PC-3 (cell line): ENCODE results near the gene MLYCD. TPM values are rescaled to one million over a fixed set of nuclear protein-coding genes. Genes with fewer than 3 reads are reported as not detected.

Experiments used
- ATAC-seq: fragments of 200-7000 bp; cut with Tn5 transposase; 2 replicates; pipeline ENCODE4 v1.9.1; 2020; ENCODE audit warnings: mild to moderate bottlenecking, moderate library complexity
- BruUV-seq: library from RNA; stranded (reverse); fragments of 400-500 nt; replicated peaks from 2 replicates; lab custom pipeline; 2021; lab: Mats Ljungman, UMichigan
- CTCF ChIA-PET: fragments of 300-600 bp; sonication (Branson Sonifier 250); formaldehyde crosslinking; loops from one replicate; lab custom pipeline; 2022; ENCODE audit warnings: antibody characterized with exemption; lab: Charles Lee
- POLR2A ChIA-PET: fragments of 300-600 bp; sonication (Branson Sonifier 250); formaldehyde crosslinking; loops from one replicate; lab custom pipeline; 2022; ENCODE audit warnings: antibody characterized with exemption; ENCODE audit not compliant: unreplicated experiment; lab: Charles Lee
- DNase-seq: peaks from one replicate; pipeline ENCODE4 v3.0.0-alpha.2; 2015
- H2AFZ ChIP-seq: fragments of 300-600 bp; sonication (generic); 2 replicates; pipeline ENCODE4 v1.6.0; 2016; ENCODE audit warnings: antibody characterized with exemption, low read length
- H3F3A ChIP-seq: fragments of 300-600 bp; sonication (generic); one replicate; pipeline ENCODE4 v1.6.0; 2017; ENCODE audit warnings: antibody characterized with exemption, low read length, control low read depth, mild to moderate bottlenecking; ENCODE audit not compliant: unreplicated experiment
- H3K27ac ChIP-seq: fragments of 300-600 bp; sonication (generic); 2 replicates; pipeline ENCODE4 v1.5.1; 2016; ENCODE audit warnings: mild to moderate bottlenecking, low read length
- H3K27me3 ChIP-seq: fragments of 300-600 bp; sonication (generic); 2 replicates; pipeline ENCODE4 v1.6.1; 2016; ENCODE audit warnings: low read length, mixed read lengths
- H3K36me3 ChIP-seq: fragments of 300-600 bp; sonication (generic); 2 replicates; pipeline ENCODE4 v1.6.1; 2016; ENCODE audit warnings: low read depth, mixed run types, low read length, mixed read lengths
- H3K4me1 ChIP-seq: fragments of 300-600 bp; sonication (generic); 2 replicates; pipeline ENCODE4 v1.5.1; 2016; ENCODE audit warnings: low read length; ENCODE audit not compliant: insufficient read depth
- H3K4me2 ChIP-seq: fragments of 300-600 bp; sonication (generic); 2 replicates; pipeline ENCODE4 v1.6.0; 2016; ENCODE audit warnings: low read length
- H3K4me3 ChIP-seq: fragments of 300-600 bp; sonication (generic); 2 replicates; pipeline ENCODE4 v1.5.1; 2016; ENCODE audit warnings: mild to moderate bottlenecking, low read length, mixed read lengths
- H3K79me2 ChIP-seq: fragments of 300-600 bp; sonication (generic); 2 replicates; pipeline ENCODE4 v1.6.1; 2017; ENCODE audit warnings: low read length, mixed read lengths
- H3K9ac ChIP-seq: fragments of 300-600 bp; sonication (generic); 2 replicates; pipeline ENCODE4 v1.6.0; 2016; ENCODE audit warnings: mild to moderate bottlenecking, low read length
- H3K9me2 ChIP-seq: fragments of 300-600 bp; sonication (generic); replicated peaks from 2 replicates; pipeline ENCODE4 v1.6.1; 2016; ENCODE audit warnings: mixed run types, low read length, mixed read lengths
- H3K9me3 ChIP-seq: fragments of 300-600 bp; sonication (generic); 2 replicates; pipeline ENCODE4 v1.6.1; 2016; ENCODE audit warnings: low read length, mixed read lengths
- H4K20me1 ChIP-seq: fragments of 300-600 bp; sonication (generic); 2 replicates; pipeline ENCODE4 v1.6.1; 2016; ENCODE audit warnings: low read length, mixed read lengths
- EZH2 ChIP-seq: fragments of 300-600 bp; sonication (generic); IDR thresholded peaks from one replicate; pipeline ENCODE4 v1.6.1; 2017; ENCODE audit warnings: antibody characterized with exemption, mild to moderate bottlenecking, low read length; ENCODE audit not compliant: unreplicated experiment
- EZH2phosphoT487 ChIP-seq: fragments of 300-600 bp; sonication (generic); IDR thresholded peaks from 2 replicates; pipeline ENCODE4 v1.6.1; 2018; ENCODE audit warnings: mild to moderate bottlenecking, antibody characterized with exemption, low read length, borderline replicate concordance
- intact Hi-C: fragments of 100-400 bp; cut with micrococcal nuclease; formaldehyde crosslinking; loops from 2 replicates; pipeline ENCODE4 v1.9.0; 2023
- total RNA-seq: library from RNA; depleted of rRNA; stranded (reverse); fragments of >200 nt; gene quantifications from 2 replicates; pipeline ENCODE4 v1.2.3, GENCODE V29; 2014
- TF ChIP-seq, protein P1 (sequence below): fragments of 300-600 bp; sonication (generic); conservative IDR thresholded peaks from 2 replicates; pipeline ENCODE4 v1.5.1; 2017; ENCODE audit warnings: antibody characterized with exemption, low read depth, mild to moderate bottlenecking, low read length

The MLYCD gene
- total RNA-seq, 1 experiment from 2014 or later, result 0.95 TPM

DNA sequence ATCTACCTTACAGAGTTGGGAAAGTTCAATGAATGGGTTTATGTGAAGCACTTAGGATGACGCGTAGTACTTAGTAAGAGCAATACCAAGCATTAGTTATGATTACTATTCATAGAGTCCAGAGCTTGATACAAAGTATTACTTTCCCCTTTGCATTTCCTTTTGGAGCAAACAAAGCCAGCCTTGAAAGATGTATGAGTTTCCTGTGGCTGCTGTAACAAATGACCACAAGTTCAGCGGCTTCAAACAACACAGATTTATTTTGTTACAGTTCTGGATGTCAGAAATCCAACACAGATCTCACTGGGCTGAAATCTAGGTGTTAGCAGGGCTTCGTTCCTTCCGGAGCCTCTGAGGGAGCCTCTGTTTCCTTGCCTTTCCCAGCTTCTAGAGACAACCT, 8.6 kb upstream of the MLYCD start:
- ChIA-PET CTCF (no interaction called here), POLR2A (no interaction called here)
- peaks cover 6% of the 10 kb centered on the region for H3K27me3 ChIP-seq
- H3K9me2 ChIP-seq, result no peaks in the 10 kb centered on the region
- no peaks in the 10 kb centered on the region for H3F3A ChIP-seq
- H3K9ac ChIP-seq, result no peak overlapping the region
- H3K36me3 ChIP-seq, result no peaks in the 10 kb centered on the region
- H3K4me2 ChIP-seq, result no peak overlapping the region
- H3K4me1 ChIP-seq, result no peaks in the 10 kb centered on the region
- intact Hi-C loops, result no loop called here
- no peak overlapping the region for H3K4me3 ChIP-seq
- no peak overlapping the region for H2AFZ ChIP-seq
- ATAC-seq, result no peak
- H3K79me2 ChIP-seq, result no peaks in the 10 kb centered on the region
- BruUV-seq, result no TSS peak
- TF ChIP-seq EZH2phosphoT487, result no peak
- TF ChIP-seq, protein P1, sequence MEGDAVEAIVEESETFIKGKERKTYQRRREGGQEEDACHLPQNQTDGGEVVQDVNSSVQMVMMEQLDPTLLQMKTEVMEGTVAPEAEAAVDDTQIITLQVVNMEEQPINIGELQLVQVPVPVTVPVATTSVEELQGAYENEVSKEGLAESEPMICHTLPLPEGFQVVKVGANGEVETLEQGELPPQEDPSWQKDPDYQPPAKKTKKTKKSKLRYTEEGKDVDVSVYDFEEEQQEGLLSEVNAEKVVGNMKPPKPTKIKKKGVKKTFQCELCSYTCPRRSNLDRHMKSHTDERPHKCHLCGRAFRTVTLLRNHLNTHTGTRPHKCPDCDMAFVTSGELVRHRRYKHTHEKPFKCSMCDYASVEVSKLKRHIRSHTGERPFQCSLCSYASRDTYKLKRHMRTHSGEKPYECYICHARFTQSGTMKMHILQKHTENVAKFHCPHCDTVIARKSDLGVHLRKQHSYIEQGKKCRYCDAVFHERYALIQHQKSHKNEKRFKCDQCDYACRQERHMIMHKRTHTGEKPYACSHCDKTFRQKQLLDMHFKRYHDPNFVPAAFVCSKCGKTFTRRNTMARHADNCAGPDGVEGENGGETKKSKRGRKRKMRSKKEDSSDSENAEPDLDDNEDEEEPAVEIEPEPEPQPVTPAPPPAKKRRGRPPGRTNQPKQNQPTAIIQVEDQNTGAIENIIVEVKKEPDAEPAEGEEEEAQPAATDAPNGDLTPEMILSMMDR, result no peak
- DNase-seq, result no peak
- H3K27ac ChIP-seq, result no peak overlapping the region
- H3K9me3 ChIP-seq, result no peaks in the 10 kb centered on the region
- no peaks in the 10 kb centered on the region for H4K20me1 ChIP-seq

DNA sequence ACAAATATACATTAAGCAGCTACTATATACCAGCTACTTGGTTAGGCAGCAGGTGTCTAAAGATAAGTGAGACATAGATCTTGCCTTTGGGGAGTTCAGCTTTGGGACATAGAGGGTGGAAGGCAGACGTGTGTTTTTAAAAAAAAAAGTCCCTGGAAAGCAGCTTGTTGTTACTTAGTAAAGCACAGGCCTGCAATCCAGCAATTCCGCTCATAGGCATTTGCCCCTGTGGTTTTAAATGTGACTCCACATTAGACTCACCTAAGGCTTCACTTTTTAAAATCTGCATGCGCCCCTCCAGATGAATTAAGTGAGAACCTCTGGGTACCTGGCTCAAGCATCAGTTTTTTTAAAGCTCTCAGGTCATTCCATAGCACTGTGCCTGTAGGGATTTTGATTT, 7.2 kb upstream of the MLYCD start:
- H3K27me3 ChIP-seq, result no peaks in the 10 kb centered on the region
- ChIA-PET POLR2A (no interaction called here), CTCF (no interaction called here)

DNA sequence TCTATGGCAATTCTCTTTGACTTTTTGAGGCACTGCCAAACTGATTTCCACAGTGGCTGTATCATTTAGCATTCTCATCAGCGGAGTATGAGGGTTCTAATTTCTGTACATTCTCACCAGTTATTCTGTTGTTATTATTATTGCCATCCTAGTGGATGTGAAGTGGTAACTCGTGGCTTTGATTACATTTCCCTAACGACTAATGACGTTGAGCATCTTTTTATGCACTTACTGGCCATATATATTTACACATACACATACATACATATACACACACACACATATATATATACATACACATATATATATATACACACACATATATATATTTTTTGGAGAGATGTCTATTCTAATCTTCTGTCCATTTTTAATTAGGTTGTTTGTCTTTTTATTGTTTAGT, 3.7 kb upstream of the MLYCD start:
- DNase-seq (no peak), ATAC-seq (no peak)
- Histone ChIP-seq H3K36me3 (no peaks in the 10 kb centered on the region), H3K4me3 (no peak overlapping the region), H3F3A (no peaks in the 10 kb centered on the region), H4K20me1 (no peaks in the 10 kb centered on the region), H3K9ac (no peak overlapping the region), H3K27ac (no peak overlapping the region), H3K79me2 (no peaks in the 10 kb centered on the region), H3K4me2 (no peak overlapping the region), H2AFZ (no peak overlapping the region), H3K4me1 (peaks cover 7% of the 10 kb centered on the region), H3K9me3 (no peaks in the 10 kb centered on the region), H3K27me3 (no peaks in the 10 kb centered on the region), H3K9me2 (no peaks in the 10 kb centered on the region)
- POLR2A ChIA-PET, result no interaction called here
- BruUV-seq, result no TSS peak
- intact Hi-C loops, result no loop called here
- CTCF ChIA-PET, result no interaction called here
- TF ChIP-seq EZH2, result no peak
- TF ChIP-seq EZH2phosphoT487, result no peak
- TF ChIP-seq, protein P1, result no peak

More for the DNA sequence above, 7.2 kb upstream of the MLYCD start:
- H3K79me2 ChIP-seq, result no peaks in the 10 kb centered on the region
- no peak overlapping the region for H2AFZ ChIP-seq
- H3K27ac ChIP-seq, result no peak overlapping the region
- intact Hi-C loops, result no loop called here
- no peaks in the 10 kb centered on the region for H3K36me3 ChIP-seq
- no peaks in the 10 kb centered on the region for H3F3A ChIP-seq
- no peak overlapping the region for H3K4me2 ChIP-seq
- DNase-seq, result no peak
- no peak for TF ChIP-seq EZH2
- TF ChIP-seq EZH2phosphoT487, result no peak
- TF ChIP-seq, protein P1, result no peak
- no peaks in the 10 kb centered on the region for H3K9me3 ChIP-seq
- H3K4me1 ChIP-seq, result no peaks in the 10 kb centered on the region
- no peak overlapping the region for H3K4me3 ChIP-seq
- no peaks in the 10 kb centered on the region for H3K9me2 ChIP-seq
- no TSS peak for BruUV-seq
- no peaks in the 10 kb centered on the region for H4K20me1 ChIP-seq
- H3K9ac ChIP-seq, result no peak overlapping the region
- ATAC-seq, result no peak
